HG02763 (cell line): ENCODE results near the gene DCAF8.

ENCODE experiments used
- ATAC-seq: cut with Tn5 transposase; IDR thresholded peaks from one replicate; pipeline ENCODE4 v1.9.1; 2021; ENCODE audit warnings: mild to moderate bottlenecking, moderate library complexity; ENCODE audit not compliant: unreplicated experiment

Gene DCAF8

DNA sequence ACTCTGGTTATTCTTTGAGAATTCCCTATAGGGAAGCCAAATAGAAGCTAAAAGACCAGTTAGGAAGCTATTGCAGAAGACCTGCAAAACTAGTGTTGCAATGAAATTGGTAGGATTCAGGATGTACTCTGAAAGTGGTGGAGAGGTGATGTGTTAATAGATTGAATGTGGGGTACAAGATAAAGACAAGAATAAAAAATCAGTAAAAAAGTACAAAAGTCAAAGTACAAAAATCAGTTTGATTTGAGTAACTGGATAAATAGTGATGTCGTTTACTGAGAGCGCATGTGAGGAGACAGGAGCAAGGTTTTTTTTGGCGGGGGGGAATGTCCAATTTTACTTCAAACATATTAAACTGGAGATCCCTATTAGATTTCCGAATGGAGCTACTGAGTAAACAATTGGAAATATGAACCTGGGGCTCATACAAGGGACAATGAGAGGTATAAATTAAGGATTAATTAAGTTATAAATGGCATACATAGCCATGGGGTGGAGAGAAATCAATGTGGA is 2.5 kb upstream of the DCAF8 start:
- ATAC-seq: no peak

DNA sequence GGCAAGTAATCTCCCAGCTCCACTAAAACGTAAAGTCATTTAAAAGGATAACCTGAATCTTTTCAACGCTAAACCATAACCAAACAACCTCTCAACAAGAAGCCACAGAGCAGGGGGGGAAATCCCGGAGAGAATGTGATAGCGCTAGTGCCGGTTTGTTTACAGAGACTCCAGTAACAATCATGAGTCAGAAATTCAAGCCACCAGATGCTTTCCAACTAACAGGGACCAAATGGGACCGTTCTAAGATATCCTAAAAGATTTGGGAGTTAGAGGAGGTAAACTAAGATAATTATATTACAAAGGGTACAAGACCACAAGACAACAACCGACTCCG is 825 bp downstream of the DCAF8 start:
- ATAC-seq: no peak

DNA sequence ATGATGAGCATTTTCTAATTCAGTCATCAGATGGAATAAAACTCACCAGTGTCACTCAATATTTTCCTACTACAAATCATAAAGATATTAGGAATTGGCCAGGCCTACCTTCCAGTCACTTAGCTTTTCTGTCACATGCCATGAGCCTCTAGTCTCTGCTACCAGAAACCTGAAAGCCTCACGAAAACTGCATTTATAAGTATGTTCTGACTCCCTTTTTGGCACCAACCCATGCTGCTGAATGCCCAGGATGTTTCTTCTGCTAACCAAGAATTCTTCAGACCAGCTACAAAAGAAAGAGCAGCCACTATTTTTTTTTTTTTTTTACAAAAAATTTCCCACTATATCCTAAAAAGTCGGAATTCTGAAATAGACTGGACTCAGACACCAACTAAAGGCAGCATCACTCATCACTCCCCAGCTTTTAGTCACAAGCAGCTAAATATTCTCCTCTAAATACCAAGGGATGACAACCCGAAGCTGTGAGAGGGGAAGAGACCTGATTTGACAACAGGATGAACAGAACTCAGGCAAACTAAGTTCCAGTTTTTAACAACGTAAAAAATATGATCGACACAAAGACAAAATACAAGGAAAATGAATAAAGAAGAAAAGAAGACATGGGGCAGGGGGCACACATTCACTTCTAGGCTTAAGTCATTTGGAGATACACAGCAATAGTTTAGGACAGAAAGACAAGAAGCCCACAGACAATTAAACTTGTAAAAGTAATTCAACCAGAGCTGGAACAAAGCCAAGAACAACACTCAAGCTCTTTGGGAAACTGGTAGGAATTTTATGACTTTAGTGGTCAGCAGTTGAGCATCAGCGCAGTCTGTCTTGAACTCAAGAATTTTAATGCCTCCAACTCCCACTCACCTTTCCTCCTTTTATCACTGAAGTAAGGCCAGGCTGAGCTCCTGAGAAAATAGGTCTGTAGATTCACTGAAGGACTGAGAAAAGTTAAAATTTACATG is 1.7 kb downstream of the DCAF8 start:
- ATAC-seq: no peak

DNA sequence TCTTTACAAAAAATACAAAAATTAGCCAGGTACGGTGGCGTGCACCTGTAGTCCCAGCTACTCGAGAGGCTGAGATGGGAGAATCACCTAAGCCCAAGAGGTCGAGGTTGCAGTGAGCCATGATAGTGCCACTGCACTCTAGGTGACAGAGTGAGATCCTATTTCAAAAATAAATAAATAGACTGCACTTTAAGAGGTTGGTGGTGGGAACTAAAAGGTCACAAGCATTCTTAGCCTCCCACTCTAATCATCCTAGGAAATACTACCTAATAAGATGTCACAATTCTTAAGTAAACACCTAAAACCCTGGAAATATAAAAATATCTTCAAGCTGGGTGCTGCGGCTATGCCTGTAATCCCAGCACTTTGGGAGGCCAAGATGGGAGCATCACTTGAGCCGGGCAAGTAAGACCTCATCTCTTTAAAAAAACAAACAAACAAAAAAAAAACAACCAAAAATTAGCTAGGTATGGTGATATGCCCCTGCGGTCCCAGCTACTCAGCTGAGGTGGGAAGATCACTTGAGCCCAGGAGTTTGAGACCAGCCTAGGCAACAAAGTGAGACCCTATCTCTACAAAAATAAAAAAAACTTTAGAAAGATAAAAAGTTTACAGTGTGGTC is 4.1 kb downstream of the DCAF8 start:
- no peak for ATAC-seq

DNA sequence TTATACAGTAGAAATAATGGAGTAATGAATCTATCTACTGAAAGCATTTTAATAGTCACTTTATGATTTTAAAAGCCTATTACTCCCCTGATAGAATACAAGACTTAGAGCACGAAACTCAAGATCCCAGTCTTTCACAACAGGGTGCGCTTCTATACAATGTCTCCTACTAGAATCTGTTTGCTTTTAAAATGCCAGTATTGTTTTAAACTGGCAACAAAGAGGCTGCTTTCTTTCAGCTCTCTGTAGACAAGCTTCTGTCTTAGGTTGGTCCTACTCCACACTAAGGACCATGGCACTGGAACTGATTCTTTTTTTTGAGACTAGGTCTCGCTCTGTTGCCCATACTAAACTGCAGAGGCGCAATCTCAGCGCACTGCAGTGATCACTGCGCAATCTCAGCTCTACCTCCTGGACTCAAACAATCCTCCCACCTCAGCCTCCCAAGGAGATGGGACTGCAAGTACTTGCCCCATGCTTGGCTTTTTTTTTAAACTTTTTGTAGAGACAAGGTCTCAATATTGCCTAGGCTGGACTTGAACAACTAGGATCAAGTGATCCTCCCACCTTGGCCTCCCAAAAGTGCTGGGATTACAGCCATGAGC is 4.8 kb downstream of the DCAF8 start:
- no peak for ATAC-seq

DNA sequence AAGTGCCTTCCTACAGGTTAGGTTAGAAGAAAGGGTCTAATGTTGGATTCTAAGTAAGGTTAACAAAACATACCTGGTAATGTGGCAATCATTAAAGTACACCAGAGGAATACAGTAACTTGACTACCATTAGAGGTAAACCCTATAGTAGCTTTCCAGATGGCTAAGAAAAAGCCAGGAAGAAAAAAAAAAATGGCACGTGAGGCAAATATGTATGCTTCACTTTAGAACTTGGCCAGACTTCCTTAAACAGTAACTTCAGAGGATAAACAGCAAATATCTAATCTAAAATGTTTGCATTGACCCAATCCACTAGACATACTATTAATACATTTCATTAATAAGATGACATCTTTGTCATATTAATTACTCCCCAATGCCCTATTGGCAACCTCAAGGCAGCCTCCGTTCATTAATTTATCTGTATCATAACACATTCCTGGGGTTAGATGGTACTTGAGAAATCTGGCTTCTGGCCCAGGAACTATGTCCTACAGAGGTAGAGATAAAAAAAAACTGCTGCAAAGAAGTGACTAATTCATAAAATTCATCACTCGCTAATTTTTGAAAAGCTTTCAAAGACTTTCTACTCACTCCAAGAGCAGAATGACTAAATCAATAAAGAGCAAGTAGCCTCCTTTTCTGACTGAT is 5.8 kb downstream of the DCAF8 start:
- no peak for ATAC-seq

DNA sequence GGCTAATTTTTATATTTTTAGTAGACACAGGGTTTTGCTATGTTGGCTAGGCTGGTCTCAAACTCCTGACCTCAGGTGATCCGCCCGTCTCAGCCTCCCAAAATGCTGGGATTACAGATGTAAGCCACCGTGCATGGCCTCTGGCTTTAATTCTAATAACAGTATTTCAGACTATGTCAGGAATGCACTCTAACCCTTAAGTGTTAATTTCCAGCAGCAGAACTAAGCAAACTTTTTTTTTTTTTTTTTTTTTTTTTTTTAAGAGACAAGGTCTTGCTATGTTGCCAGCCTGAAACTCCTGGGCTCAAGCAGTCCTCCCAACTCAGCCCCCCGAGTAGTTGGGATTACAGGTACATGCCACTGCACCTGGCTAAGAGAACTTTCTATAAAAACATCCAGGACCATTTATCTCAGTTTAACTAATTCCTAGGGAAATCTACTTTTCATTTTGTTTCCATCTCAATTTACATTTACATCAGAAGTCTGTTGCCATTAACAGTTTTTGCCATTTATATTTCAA is 6.5 kb downstream of the DCAF8 start:
- ATAC-seq: no peak

DNA sequence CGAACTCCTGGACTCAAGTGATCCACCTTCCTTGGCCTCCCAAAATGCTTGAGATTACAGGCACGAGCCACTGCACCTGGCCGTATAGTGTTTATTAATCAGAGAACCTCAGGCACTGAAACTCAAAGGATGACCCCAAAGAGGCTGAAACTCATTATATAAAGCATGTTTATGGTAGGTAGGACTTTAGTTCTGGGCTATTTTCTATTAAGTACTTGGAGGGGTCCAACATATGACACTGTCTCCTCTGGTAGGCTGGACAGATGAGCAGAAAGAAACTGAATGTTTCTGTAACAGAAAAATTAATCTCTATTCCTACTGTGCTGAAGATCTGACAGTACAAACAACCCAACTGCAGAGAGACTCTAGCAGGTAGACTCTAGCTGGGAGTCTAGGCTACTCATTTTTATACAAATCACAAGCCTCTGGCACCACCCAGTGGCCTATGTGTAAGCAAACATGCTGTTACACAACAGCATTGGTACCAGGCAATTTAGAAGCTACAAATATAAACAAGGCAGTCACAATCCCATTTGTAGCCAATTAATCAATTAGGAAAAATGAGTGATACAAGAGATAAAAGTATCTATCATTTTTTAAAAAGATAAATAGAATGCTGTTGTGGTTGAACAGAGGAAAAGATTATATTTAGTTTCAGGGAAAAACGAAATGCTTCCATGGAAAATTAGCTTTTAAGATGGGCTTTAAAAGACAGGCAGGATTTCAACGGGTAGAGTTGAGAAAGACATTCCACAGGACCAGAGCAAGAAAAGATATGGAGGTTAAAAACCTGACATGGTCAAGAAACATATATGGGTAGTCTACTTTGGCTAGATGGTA is 10.4 kb downstream of the DCAF8 start:
- peak; percentile 61 for ATAC-seq

DNA sequence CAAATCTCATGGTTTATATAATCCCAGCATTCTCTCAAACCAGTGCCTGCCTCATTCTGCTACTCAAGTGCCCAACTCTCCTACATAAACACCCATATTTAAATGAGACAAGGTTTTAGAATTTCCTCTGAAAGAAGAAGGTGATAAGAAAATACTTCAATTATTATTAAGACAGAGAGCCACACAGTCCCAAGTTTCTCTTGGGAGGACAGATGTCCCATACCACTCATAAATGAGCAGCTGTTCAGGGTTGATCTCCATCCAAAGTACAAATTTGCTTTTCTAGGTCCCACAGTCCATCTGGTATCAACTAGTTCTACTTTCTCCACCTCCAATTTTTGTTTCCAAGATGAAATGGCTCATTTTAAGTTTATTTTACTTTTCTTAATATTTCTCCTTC is 11.3 kb downstream of the DCAF8 start:
- no peak for ATAC-seq

DNA sequence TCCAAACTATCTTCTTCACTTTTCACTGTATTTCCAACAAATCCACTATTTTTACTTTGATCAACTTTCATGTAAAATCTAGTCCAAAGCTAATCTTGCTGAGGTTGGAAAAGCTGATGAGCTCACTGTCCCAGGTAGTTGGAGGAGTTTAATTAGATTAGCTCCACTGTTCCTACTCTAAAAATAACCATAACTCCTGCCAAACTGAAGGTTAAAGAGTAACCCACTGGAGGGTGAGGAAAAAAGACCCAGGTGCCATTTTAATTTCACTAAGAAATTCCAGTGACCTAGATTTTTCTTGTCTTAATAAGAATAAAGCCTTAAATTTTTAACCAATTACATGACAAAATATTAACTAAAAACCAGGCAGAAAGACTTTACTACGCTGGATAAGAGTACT is 15.3 kb downstream of the DCAF8 start:
- ATAC-seq: no peak

DNA sequence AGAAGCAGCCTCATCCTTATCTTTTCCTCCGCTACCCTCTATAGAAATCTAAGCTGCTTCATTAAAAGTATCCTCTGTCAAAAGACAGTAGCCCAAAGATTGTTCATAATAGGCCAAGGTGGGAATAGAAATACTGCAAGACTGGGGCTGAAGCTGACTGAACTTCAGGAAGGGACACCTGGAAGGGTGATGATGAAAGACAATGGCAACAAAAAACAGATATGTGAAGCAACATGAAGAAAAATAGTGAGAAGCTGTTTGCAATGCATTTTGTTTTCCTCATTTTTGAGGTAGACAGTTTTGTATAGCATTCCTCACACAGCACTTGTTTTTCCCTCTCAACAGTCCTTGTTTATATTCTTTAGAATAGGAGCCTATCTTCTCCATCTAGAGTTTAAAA is 16.9 kb downstream of the DCAF8 start:
- no peak for ATAC-seq

DNA sequence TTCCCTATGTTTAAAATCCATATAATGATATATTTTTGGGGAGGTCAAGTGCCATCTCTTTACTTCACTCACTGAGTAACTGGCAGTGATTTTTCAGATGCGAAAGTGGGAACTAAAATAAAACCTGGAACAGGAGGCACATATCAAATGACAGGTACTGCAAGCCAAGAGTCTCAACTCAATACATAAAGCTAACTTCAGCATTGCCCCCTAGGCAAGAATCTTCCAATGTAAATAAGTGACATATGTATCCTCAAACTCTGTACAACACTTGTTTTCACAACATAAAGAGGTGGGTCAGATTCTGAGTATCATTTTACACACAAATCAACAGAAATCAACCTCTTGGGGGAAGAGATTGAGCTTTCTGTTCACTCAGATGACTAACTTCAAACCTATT is 18.1 kb downstream of the DCAF8 start:
- ATAC-seq: no peak

DNA sequence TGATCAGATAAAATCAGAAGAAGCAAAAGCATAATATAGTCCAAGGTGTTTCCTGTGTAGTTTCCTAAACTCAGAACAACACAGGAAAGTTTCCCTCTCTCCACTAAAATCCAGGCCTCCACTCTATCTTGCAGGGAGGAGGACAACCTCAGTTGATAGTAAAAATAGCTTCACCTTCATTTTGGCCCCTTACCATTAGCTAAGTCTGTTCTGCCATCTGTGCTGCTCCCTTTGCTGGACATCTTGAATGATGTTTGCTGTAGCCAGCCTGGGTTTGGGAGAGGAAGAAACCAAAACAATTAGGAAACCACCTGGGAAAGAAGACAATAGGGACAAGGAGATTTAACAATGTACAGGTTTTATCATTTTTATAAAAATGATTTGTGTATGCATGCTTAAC is 18.6 kb downstream of the DCAF8 start:
- no peak for ATAC-seq

DNA sequence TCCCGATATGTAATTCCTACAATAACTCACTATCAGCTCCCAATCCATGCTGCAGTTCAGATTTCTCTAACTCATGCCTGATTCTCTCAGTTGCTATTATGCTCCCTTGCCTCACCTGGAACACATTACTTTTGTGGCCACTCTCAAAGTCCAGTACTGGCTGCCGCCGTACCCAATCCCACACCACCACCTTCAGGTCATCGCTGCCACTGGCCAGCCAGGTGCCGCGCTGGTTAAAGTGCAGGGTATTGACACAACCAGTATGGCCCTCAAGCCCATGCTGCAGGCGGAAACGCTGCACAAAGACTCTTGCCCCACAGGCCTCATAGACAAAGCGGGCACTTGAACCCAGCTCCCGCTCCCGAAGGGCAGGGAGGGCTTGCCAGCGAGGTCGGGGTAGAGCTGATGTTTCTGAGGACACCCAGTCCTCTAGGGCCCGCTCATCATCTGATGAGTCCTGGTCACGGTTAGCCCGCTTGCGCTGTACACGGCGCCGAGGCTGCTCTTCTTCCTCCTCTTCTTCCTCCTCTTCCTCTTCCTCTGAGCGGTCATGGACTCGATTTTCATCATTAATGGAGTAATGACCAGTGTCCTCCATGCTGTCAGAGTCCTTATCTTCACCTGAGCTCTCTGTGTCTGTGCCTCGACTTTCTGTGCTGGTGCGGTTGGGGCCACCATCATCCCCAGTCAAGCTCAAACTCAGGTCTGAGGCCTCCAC is 22.6 kb downstream of the DCAF8 start:
- ATAC-seq: no peak

DNA sequence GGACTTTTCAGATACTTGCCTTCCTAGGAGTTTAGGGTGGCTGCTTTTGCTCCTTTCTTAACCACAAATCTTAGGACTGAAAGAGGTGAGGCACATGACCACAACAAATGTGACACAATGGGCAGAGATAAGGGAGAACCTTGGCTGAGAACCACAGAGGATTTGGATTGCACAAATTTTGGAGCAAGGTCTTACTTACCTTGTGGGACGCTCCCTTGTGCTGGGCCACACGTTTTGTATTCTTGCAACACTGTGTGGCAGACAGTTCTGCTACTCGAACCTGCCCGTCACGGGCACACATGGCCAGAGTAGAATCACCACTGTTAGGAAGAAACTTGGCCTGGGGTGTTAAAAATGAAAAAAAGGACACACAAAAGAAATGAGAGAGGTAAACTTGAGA is 23.9 kb downstream of the DCAF8 start:
- ATAC-seq: no peak

DNA sequence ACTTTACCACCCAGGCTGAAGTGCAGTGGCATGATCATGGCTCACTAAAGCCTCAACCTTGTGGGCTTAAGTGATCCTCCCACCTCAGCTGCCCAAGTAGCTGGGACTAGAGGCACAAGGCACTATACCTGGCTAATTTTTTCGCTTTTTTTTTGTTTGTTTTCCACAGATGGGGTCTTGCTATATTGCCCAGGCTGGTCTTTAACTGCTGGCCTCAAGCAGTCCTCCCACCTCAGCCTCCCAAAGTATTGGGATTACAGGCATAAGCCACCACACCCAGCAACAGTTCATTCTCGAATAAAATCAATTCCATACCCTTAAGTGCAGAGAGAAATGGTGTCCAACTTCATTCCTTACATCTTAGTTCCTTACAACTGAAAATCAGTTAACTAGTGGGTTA is 24.8 kb downstream of the DCAF8 start:
- no peak for ATAC-seq

DNA sequence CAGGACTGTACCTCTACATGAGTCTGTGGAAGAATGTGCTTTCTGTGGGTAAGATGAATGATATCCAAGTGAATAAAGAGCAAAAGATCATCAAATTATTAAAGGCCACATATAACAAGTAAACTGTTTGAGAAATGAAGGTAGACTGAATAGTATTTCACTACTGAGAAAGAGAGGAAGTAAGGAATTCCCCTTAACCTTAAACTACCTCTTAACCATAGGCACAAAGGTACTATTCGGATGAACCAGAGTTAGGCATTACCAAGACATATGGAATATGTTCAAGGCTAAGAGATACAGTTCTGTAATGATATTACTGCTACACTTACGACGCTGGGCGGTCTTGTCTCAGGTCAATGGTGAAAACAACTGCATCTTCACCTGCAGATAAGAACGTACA is 25.5 kb downstream of the DCAF8 start:
- ATAC-seq: no peak

DNA sequence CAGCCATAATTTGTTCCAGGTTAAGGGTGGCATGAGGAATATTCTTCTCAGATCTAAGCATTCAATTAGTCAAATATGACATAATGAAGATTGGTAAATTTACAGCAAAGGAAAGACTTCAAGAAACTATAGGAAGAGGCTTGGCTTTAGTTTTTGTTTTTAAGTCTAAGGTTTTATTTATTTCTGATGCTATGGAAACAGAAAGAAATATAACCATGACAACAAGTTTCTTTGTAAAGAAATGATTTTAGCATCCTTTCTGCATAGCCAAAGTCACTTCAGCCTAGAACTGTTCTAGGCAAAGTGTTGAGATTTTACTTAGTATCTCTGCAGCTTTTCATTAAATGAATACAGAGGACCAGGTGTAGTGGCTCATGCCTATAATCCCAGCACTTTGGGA is 29.4 kb downstream of the DCAF8 start:
- ATAC-seq: no peak

DNA sequence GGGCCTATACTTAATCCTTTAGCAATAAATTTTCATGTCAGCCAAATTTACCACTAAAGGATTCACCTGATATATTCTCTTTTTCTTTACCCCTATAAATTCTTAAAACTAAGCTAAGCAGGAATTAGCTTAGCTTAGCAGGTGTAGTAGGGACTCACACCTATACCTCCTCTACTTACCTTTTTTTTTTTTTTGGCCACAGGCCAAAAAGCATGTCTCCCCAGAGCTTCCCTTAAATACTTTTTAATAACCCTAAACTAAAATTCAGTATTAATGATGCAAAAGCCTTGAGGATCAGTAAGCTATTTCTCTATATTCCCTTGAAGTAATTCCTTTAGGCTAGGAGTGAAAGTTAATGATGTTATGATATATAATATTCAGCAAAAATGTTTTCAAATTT is 33.9 kb downstream of the DCAF8 start:
- no peak for ATAC-seq

DNA sequence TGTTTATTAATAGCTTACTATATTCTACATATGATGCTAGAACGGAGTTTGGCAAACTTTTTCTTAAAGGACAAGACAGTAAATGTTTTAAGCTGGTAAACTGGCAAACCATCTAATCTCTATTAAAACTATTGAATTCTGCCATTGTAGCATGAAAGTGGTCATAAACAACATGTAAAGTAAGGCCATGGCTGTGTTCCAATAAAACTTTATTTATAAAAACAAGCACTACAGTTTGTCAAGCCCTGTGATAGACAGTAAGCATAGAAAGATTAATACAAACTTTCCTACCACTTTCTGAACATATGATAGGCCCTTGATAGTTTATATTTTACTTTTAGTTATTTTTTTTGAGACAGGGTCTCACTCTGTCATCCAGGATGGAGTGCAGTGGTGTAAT is 34.8 kb downstream of the DCAF8 start:
- no peak for ATAC-seq
